GM21367 (cell line): ENCODE data around the gene FBXL2.
"Not testable (repeated sequence)": the region's sequence is repeated elsewhere in the genome, so short reads cannot be mapped to it uniquely, and the experiment has no call there.

Experiments used
- ATAC-seq: cut with Tn5 transposase; IDR thresholded peaks from one replicate; pipeline ENCODE4 v1.9.1; 2021; ENCODE audit not compliant: unreplicated experiment

FBXL2 gene

DNA sequence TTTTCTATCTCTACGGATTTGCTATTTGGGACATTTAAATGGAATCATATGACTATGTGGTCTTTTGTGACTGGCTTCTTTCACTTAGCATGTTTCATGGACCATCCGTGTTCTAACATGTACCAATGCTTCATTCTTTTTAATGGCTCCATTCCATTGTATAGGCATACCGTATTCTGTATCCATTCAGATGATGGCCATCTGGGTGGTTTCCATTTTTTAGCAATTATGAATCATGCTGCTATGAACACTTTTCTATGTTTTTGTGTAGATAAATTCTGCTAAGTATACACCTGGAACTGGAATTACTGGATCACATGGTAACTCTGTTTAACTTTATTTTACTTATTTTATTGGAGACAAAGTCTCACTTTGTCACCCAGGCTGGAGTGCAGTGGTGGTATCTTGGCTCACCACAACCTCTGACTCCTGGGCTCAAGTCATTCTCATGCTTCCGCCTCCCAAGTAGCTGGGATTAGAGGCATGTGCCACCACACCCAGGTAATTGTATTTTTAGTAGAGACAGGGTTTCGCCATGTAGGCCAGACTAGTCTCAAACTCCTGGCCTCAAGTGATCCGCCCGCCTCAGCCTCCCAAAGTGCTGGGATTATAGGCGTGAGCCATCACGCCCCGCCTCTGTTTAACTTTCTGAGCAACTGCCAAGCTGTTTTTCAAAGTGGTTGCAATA, 149.5 kb downstream of the FBXL2 start:
- ATAC-seq, result no peak

- ATAC-seq, result no peak
Measured at GRCh38 chr3:33428734-33429133, 151.5 kb downstream of the FBXL2 start.

DNA sequence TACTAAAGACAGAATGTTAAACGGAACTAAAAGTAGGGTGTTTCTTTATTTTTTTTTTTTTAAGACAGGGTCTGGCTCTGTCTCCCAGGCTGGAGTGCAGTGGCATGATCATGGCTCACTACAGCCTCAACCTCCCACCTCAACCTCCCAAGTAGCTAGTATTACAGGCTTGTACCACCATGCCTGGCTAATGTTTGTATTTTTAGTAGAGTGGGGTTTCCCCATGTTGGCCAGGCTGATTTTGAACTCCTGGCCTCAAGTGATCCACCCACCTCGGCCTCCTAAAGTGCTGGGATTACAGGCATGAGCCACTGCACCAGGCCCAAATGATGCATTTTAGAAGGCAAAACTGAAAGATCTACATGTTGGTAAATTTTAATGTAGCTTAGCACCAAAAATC, 152.1 kb downstream of the FBXL2 start:
- not testable (repeated sequence) for ATAC-seq

DNA sequence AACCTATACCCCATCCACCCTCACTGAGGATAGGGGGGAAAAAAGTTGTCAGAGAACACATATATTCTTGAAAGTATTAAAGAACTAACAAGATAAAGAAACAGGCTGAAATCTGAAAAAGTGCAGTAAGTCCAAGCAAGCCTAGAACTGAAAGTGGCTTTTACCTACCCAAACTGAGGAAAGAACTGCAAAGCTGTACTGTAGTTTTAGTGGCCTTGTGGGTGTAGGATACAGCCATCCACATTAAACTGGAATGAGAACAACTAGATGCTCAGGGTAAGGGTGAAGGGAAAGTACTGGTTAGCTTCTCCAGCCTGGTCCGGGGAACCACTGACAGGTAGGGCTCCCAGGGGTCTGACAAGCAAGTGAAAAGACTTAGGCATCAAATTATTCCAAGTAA, 152.8 kb downstream of the FBXL2 start:
- ATAC-seq, result no peak

DNA sequence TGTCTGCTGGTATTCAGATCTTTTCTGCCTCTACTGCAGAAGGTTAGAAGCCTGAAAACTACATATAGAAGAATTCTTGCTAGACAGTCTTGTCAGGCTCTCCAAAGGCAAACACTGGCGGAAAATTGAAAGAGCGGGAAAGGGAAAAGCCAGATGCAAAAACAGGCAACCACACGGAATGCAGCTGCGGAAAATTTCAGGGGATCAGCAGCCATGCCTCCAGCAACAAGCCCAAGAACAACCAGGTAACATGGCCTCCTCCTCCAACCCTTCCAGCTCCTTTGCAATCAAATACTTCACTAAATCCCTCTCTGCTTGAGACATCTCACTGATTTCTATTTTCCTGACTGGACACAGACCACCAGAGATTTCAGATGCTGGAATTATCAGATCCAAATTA, 153.3 kb downstream of the FBXL2 start:
- ATAC-seq, result no peak

- no peak for ATAC-seq
Measured at GRCh38 chr3:33433843-33434242, 156.6 kb downstream of the FBXL2 start.
